KMS-11 (cell line): Measurements from ENCODE around the gene FAM186B.

Experiments used
- H2AFZ ChIP-seq: fragments of 200-600 bp; sonication (generic); 2 replicates; pipeline ENCODE4 v1.6.1; 2016; ENCODE audit warnings: antibody characterized with exemption, mixed run types, low read depth
- H3K27ac ChIP-seq: fragments of 200-600 bp; sonication (generic); 2 replicates; pipeline ENCODE4 v1.6.1; 2016; ENCODE audit warnings: mild to moderate bottlenecking, mixed run types
- H3K27me3 ChIP-seq: fragments of 200-600 bp; sonication (generic); 2 replicates; pipeline ENCODE4 v1.6.1; 2017; ENCODE audit warnings: mild to moderate bottlenecking, low read depth, mixed run types, moderate library complexity; ENCODE audit not compliant: insufficient read depth
- H3K36me3 ChIP-seq: fragments of 200-600 bp; sonication (generic); 2 replicates; pipeline ENCODE4 v1.6.1; 2017; ENCODE audit warnings: mild to moderate bottlenecking, mixed run types; ENCODE audit not compliant: insufficient read depth
- H3K4me1 ChIP-seq: fragments of 200-600 bp; sonication (generic); 2 replicates; pipeline ENCODE4 v1.6.1; 2016; ENCODE audit warnings: mild to moderate bottlenecking, low read depth, mixed run types; ENCODE audit not compliant: poor library complexity, severe bottlenecking
- H3K4me2 ChIP-seq: fragments of 200-600 bp; sonication (generic); 2 replicates; pipeline ENCODE4 v1.7.0; 2016; ENCODE audit warnings: mild to moderate bottlenecking, mixed run types
- H3K4me3 ChIP-seq: fragments of 200-600 bp; sonication (generic); IDR thresholded peaks from 2 replicates; pipeline ENCODE4 v1.6.1; 2017; ENCODE audit warnings: low read depth, low read length, mixed read lengths; ENCODE audit not compliant: insufficient read depth
- H3K79me2 ChIP-seq: fragments of 200-600 bp; sonication (generic); 2 replicates; pipeline ENCODE4 v1.6.1; 2016; ENCODE audit warnings: low read depth, mixed run types; ENCODE audit not compliant: insufficient read depth
- H3K9ac ChIP-seq: fragments of 200-600 bp; sonication (generic); 2 replicates; pipeline ENCODE4 v1.6.1; 2016; ENCODE audit warnings: mild to moderate bottlenecking, mixed run types
- H4K20me1 ChIP-seq: fragments of 200-600 bp; sonication (generic); 2 replicates; pipeline ENCODE4 v1.6.1; 2016; ENCODE audit warnings: mild to moderate bottlenecking, mixed run types; ENCODE audit not compliant: insufficient read depth
- CTCF ChIP-seq: fragments of 200-600 bp; sonication (generic); conservative IDR thresholded peaks from 2 replicates; pipeline ENCODE4 v1.6.1; 2017; ENCODE audit warnings: low read depth, mild to moderate bottlenecking, antibody characterized with exemption, low read length, moderate library complexity, mixed read lengths

Gene FAM186B

DNA sequence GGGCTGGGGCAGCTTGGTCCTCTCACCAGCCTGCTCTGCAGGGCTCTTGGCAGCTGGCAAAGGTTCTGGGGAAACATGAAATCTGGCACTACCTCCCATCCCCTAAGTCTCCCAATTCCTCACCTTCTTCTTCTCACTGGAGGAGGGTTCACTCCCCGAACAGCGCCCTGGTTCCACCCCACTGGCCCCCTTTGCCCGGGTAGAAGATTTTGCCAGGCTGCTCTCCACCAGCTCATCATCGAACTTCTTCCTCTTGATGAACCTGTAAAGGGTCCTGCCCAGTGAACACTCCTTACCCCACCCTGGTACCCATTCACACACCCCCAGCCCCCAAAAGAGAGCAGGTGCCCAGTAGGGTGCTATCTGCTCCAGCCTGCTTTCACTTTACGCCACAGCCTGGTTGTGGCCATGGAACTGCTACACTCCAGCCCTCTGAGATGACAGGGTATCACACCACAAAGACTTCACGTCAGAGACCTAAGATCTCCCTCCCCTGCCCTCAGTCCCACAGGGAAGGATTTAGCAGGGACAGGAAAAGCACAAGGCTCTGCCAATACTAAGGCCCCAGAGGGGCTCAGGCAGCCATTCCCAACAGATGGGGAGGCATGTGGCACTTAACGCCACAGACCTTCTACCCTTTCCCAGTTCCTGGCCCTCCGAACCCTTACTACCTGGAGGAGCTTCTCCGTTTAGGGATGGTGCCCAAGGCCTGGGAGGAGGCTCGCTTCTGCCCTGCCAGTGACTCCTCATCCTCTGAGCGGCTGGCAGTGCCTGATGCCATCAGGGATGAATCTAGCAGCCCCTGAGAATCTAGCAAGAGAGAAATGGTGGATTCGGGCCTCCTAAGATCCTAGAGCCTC lies 39.8 kb downstream of the FAM186B start:
- Histone ChIP-seq H3K79me2 (peaks cover 37% of the 10 kb centered on the region), H2AFZ (no peak overlapping the region), H3K4me3 (no peak overlapping the region), H3K27me3 (no peaks in the 10 kb centered on the region), H4K20me1 (no peaks in the 10 kb centered on the region), H3K36me3 (no peaks in the 10 kb centered on the region), H3K4me1 (peaks cover 23% of the 10 kb centered on the region), H3K9ac (no peak overlapping the region), H3K27ac (no peak overlapping the region), H3K4me2 (no peak overlapping the region)
- TF ChIP-seq CTCF: no peak

- Histone ChIP-seq H4K20me1 (no peaks in the 10 kb centered on the region), H3K27me3 (no peaks in the 10 kb centered on the region), H3K9ac (no peak overlapping the region), H2AFZ (no peak overlapping the region), H3K27ac (no peak overlapping the region), H3K36me3 (no peaks in the 10 kb centered on the region), H3K4me3 (no peak overlapping the region), H3K4me1 (peaks cover 21% of the 10 kb centered on the region), H3K4me2 (no peak overlapping the region), H3K79me2 (peaks cover 33% of the 10 kb centered on the region)
- no peak for TF ChIP-seq CTCF
Measured at GRCh38 chr12:49564686-49565405, 40.6 kb downstream of the FAM186B start.

DNA sequence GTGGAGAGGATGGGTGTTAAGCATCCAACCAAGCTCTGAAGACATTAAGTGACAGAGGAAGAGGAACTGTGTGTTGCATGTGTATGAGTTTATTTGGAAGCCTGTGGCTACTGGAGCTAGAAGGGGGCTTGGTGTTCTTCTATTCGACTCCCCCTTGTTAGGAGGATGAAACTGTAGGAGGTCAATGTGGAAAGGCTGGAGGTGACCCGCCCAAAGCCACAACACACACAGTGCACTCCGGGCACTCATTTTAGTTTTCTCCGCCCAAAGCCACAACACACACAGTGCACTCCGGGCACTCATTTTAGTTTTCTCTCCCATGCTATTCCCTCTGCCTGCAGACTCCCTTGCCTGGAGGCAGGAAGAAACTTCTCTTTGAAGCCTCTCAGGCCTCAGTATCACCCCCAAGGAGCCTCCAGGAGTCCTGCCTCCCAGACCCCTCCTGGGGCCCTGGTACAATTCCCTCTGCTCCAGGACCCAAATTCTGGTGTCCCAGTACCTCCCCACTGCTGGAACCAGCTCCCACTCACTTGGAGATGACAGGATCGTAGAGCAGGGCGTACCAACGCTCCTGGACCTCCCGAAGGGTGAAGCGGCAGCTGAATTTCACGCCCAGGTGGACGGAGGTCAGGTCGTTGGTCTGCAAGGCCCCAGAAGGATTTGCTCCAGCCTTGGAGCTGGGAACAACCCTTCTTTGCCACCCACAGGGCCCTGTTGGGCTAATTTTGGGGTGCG lies 41.3 kb downstream of the FAM186B start:
- Histone ChIP-seq H3K27me3 (no peaks in the 10 kb centered on the region), H3K79me2 (peaks cover 27% of the 10 kb centered on the region)

More for the DNA sequence above, 41.3 kb downstream of the FAM186B start:
- Histone ChIP-seq H3K4me2 (no peak overlapping the region), H3K36me3 (no peaks in the 10 kb centered on the region), H3K27ac (no peak overlapping the region), H3K9ac (no peak overlapping the region), H3K4me1 (peaks cover 14% of the 10 kb centered on the region), H3K4me3 (no peak overlapping the region), H4K20me1 (no peaks in the 10 kb centered on the region), H2AFZ (no peak overlapping the region)
- no peak for TF ChIP-seq CTCF
